NCI-H2196 (cell line): ENCODE data around the gene CEL.
A peak's percentile ranks its signal among the peaks of the same experiment; 100 is the strongest.
"Not testable (repeated sequence)": the region's sequence is repeated elsewhere in the genome, so short reads cannot be mapped to it uniquely, and the experiment has no call there.

Experiments
- DNase-seq: peaks from one replicate; lab custom pipeline; 2025; ENCODE audit not compliant: unreplicated experiment; lab: John Stamatoyannopoulos, UW

CEL gene

DNA sequence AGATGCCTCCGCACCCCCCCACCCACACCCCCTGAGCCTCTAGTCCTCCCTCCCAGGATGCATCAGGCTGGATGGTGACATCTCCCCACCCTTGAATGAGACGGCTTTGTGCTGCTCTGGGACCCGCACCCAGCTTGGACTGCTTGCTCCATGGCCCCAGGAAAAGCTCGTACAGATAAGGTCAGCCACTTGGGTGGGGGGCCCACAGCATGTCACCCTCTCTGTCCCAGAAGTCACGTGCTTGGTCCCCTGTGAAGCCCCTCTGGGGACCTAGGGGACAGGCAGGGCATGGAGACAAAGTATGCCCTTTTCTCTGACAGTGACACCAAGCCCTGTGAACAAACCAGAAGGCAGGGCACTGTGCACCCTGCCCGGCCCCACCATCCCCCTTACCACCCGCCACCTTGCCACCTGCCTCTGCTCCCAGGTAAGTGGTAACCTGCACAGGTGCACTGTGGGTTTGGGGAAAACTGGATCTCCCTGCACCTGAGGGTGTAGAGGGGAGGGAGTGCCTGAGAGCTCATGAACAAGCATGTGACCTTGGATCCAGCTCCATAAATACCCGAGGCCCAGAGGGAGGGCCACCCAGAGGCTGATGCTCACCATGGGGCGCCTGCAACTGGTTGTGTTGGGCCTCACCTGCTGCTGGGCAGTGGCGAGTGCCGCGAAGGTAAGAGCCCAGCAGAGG is 20.3 kb downstream of the CEL start:
- not testable (repeated sequence) for DNase-seq

DNA sequence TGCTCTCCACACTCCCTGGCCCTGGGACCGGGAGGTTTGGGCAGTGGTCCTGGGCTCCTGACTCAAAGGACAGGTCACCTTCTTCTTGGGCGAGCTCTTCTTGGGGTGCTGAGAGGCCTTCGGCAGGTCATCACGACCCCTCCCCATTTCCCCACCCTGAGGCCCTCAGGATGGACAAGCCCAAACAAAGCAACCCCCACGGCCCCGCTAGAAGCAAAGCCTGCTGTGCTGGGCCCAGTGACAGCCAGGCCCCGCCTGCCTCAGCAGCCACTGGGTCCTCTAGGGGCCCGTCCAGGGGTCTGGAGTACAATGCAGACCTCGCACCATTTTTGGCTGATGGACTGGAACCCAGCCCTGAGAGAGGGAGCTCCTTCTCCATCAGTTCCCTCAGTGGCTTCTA is 21.9 kb downstream of the CEL start:
- DNase-seq = not testable (repeated sequence)

DNA sequence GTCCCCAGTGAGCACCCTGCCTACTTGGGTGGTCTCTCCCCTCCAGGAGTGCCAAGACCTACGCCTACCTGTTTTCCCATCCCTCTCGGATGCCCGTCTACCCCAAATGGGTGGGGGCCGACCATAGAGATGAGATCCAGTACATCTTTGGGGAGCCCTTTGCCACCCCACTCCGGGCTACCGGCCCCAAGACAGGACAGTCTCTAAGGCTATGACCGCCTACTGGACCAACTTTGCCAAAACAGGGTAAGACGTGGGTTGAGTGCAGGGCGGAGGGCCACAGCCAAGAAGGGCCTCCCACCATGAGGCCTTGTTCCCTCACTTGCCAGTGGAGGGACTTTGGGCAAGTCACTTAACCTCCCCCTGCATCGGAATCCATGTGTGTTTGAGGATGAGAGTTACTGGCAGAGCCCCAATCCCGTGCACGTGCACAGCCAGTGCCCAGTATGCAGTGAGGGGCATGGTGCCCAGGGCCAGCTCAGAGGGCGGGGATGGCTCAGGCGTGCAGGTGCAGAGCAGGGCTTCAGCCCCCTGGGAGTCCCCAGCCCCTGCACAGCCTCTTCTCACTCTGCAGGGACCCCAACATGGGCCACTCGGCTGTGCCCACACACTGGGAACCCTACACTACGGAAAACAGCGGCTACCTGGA is 24.6 kb downstream of the CEL start:
- not testable (repeated sequence) for DNase-seq

DNA sequence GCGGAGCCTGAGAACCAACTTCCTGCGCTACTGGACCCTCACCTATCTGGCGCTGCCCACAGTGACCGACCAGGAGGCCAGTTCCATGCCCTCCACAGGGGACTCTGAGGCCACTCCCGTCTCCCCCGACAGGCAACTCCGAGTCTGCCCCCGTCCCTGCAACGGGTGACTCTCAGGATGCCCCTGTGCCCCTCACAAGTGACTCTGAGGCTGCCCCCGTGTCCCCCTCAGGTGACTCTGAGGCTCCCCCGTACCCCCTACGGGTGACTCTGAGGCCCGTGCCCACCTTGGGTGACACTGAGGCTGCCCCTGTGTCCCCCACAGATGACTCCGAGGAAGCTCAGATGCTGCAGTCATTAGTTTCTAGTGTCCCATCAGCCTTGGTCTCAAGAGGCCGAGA is 25.1 kb downstream of the CEL start:
- DNase-seq = no peak

DNA sequence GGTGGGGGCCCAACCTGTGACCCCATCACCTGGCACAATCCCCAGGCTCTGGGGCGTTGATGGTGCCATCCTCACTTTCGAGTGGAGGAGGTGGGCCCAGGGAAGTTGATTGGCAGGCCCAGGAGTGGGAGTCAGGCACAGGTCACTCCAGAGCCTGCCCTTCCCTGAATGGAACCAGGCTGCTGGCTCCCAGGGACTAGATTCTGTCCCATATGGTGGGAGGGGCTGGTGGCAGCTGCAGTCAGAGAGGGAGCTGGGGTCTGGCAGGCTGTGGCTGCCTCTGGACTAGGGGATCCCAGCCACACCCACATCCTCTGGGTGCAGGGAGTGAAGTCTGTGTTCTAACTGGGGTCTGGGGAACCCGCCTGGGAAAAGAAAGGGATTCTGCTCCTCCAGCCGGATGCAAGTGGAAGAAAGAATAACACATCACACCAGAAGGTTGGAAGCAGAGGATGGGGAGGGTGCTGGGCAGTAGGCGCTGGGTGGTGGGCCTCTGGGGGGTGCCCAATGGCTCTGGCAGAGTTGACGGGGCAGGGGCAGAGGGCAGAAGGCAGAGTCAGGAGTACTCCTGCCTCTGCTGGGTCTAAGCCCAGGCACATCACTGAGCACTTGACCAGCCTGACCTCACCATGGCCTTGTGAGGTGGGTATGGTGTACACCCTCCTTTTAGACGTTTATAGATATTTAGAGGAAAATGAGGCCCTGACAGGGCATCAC is 25.8 kb downstream of the CEL start:
- DNase-seq = no peak

DNA sequence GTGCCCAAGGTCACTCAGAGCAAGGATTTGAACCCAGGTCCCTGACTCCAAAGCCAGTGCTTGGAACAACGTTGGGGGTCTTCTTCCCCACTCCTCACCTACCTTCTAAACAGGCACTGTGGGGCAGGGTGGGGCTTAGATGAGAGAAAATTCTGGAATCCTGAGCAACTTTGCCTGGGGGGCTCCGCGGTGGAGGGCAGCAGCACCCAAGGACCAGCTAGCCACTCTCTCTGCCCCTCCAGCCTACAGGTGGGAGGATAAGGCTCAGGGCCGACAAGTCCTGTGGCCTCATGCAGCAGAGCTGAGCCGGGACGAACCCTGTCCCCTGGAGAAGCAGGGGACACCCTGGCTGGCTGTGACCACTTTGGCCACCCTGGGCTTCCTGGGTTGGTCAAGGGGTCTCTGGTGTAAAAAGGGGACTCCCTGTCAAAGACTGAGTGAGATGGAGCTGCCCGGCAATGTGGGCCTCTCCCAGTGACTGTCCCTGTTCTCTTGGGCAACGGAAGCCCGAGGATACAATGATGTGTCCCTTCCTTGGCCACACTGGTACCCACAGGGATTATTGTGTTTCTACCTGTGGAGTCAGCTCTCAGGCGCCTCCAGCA is 26.5 kb downstream of the CEL start:
- no peak for DNase-seq

DNA sequence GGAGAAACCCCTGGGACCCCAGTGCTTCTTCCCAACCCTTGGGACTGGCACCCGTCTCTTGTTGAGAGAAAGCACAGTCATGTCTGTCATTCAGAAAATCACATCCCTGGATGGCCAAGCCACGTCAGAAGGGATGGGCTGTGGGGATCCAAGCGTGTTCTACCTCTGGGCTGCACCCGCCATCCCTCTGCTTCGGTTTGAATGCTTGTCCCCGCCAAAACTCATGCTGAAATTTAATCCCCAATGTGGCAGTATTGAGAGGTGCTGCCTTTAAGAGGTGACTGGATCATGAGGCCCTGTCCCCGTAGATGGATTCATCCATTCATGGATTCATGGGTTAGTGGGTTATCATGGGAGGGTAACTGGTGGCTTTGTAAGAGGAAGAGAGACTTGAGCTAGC is 27.0 kb downstream of the CEL start:
- DNase-seq = no peak

DNA sequence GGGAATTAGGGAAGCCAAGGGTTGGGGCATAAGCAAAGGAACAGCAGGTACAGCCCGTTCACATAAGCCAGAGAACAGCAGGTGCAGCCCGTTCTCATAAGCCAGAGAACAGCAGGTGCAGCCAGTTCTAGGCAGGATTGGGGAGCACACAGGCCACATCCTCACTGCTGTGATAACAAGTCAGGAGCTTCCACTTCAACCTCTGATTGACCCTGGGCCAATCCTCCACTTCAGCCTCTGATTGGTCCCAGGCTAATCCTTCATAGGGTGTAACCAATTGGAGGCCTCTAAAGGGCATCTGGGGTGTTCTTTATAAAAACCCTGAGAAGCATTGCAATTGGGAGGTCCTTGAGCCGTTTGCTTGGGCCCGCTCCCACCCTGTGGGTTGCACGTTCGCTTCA is 27.5 kb downstream of the CEL start:
- peak; percentile 62 for DNase-seq

DNA sequence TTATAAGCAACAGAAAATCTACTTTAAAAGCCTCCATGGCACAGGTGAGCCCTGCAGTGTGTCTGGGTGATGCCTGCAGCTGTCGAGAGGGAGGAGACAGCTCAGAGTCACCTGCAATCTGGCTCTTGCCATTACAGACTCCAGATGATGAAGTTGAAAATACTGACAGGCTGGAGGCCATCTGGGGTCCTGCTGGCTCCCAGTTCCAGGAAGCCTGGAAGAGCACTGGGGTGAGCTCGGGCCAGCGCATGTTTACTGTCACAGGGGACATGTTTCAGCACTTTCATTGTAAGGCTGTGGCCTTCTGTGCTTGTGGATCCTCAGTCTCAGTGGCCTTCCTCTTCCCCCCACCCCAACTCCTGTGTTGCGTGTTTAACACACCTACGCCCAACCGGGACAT is 28.4 kb downstream of the CEL start:
- no peak for DNase-seq

DNA sequence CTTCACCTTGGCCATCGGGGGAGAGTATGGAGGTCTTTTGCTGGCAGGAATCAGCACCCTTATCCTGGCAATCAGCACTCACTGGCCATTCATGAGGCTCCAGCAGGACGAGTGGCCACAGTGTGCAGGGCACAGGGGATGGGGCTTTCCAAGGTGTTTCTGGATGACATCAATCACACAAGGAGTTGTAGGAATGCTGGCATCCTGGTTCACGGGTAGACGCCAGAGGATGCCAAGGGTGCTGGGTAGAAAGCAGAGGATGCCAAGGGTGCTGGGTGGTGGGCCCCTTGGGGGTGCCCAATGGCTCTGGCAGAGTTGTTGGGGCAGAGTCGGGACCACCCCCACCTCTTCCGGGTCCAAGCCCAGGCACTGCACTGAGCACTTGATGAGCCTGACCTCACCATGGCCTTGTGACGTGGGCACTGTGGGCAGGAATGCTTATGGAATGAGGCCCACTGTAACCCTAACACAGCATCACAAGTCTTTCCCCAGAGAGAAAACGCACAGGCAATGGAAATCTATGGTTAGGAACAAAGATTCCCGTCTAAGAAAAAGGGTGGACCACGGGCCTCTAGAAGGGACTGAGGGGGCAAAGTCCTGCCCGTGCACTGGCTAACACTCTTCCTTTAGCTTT is 29.1 kb downstream of the CEL start:
- DNase-seq = no peak

DNA sequence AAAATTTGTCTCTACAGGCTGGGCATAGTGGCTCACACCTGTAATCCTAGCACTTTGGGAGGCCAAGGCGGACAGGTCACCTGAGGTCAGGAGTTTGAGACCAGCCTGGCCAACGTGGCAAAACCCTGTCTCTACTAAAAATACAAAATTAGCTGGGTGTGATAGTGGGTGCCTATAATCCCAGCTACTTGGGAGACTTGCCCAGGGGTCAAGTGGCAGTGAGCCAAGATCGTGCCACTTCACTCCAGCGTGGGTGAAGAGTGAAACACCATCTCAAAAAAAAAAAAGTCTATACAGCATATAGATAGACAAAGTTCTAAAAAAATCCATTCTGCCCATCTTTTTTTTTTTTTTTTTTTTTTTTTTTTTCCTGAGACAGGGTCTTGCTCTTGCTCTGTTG is 32.6 kb downstream of the CEL start:
- not testable (repeated sequence) for DNase-seq

DNA sequence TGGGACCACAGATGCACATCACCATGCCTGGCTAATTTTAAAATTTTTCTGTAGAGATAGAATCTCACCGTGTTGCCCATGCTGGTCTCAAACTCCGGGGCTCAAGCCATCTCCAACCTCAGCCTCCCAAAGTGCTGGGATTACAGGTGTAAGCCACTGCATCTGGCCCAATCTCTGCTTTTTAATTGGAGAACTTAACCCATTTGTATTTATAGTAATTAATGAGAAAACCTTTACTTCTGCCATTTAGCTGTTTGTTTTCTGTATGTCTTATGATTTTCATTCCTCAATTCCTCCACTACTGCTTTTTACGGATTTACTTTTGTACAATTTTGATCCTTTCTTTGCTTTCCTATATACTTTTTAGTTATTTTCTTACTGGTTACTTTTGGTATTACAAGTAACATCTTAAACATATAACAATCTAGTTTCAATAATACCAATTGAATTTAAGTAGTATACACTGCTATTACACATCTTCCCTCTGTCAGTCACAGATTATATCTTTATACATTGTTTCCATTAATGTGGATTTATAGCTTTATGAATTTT is 33.1 kb downstream of the CEL start:
- DNase-seq = no peak

DNA sequence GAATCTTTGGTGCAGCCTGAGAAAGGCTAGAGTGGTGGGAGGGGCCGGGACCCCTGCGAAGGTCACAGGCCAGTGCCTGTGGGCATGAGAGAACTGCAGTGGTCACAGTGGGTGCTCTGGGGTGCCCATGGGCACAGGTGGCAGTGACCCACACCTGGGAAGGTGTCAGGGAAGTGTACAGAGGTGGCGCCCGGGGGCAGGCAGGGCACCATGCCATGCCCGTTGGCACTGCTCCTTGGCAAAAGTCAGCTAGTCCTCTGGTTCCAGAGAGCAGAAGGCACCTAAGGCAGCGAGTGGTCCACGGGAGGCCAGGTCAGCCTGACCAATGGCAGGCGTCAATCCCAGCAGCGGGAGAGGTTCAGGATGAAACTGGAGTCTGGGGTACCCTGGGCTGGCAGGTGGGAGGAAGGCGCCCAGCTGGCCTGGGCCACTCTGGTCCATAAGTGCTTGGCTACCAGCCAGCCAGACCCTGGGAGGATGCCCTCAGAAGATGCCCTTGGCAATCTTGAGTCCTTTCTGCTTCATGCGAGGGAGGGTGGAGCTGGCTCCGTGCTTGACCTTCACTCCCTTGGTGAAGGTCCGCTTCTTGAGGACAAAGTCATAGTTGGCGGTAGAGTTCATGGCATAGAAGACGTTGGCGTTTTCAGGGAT is 36.4 kb downstream of the CEL start:
- no peak for DNase-seq

DNA sequence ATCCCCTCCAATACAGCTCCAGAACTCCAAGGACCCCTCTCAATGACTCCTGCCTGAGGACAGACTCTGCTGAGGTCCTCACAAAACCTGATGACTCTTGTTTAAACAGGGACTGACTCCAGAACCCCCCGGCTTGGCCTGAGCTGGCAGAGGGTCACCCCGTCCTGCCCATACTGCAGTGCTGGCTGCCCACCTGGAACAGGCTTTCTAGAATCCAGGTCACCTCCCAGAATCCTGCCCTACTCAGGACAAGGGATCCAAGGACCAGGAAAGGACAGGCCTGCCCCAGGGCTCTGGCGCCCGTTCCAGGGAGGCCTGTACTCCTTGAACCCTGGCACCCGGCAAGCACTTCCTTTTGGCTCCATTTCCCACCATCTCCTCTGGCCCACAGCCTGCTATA is 37.1 kb downstream of the CEL start:
- no peak for DNase-seq

DNA sequence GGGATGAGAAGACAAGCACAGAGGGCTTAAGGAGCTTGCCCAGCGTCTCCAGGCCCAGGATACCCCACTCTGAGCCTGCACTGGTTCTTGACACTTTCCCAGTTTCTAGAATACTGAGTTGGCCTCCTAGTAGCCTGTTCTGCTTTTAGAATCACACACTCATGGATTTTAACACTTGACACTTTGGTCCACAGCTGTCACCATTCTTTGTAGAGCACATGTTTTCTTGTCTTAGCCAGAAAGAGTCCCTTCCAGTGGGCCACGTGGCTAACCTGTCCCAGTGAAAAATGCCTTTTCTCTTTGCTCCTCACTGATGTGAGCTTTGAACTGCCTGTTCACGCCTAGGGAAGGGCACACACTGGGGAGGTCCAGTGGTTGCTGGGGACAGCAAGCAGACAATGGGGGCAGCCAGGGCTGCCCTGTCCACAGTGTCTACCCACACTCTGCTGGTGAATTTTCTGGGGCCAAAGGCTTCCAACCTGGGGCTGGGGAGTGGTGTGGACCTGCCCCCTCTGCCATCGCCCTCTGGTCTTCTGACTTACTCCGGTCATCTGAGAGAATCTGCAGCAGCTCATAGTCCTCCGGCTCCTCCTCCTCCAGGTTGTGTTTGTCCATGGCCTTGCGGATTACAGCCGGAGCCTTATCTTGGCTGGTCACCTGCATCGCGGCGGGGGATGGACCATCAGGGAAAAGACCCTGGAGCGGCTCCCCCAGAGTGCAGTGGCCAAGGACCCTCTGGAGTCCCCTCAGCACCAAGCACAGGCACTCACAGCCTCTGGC is 38.1 kb downstream of the CEL start:
- no peak for DNase-seq

DNA sequence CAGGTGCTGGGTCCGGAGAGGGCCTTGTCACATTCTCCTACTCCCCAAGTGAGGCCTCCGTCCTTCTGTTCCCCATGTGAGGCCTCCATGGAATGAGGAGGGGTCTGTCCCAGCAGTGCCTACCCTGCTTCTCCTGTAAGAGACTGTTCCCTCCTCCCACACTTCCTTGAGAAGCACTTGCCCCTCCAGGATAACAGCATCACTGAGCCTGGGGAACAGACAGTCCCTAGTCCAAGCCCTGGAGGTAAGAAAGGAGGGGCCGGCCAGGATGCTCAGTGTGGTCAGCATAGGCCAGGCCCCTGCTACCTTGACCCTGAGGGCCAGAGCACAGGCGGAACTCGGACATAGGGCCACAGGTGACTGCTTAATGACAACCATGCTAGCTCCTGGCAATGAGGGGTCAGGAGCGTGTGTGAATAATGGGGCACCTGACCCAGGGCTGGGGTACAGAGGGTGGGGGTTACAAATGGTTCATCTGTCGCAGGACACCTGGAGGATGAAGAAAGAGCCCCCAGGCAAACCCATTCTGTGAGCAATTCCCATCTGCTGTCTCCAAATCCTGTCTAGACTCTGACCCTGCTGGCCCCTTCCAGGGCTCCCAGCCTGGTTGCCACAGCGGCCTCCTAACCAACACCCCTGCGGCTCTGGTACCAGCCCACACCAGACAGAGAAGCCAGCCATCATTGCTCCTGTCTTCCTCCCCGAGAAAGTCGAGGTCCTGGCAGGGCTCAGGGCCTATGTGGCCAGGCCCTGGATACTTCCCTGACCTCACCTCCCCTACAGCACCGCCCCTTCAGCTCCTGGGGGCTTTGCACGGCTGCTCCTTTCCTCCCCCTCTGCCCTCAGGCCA is 39.0 kb downstream of the CEL start:
- DNase-seq = no peak

DNA sequence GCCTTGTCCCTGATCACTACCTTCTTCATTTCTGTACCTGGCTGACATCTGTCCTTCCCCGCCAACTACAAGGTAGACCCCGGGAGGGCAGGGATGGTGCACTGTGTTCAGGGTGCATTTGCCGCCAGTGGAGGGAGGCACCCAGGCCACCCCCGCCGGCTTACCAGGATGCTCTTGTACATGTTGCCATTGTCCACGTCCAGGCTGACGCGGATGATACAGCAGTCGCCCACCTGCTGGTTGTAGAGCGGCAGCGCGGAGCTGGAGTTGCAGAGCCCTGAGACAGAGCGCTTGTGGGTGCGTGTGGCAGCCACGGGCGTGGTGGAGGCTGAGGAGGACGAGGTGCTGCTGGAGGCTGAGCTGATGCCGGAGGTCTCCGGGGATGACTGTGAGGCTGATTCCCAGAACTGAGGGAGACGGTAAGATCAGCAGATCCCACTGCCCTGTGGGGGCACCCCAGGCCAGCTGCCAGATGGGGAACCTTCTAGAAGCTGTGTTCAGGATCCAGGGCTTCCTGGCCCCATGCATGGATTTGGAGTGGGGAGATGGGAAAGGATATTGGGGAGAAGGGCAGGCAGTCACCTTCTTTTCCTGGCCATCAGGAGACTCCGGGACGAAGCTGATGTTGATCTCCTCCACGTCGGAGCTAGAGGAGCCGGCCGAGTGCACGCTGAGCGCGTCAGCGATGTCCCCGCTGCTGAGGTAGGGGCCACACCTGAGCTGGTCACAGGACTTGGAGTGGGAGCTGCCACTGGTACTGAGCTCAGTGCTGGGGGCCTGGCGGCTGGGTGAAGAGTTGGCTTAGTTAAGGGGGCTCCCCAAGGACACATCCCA is 39.8 kb downstream of the CEL start:
- no peak for DNase-seq
